Dendritic cell treated with granulocyte-macrophage colony-stimulating factor and Interleukin-4, amounts not matched to agents 40 ng/mL and 50 ng/mL, for 4 days (primary cell): Measurements from ENCODE around the gene DVL3.

Source experiments
- H3K27ac Mint-ChIP-seq: one replicate; pipeline ENCODE4 v1.8.0; 2022; ENCODE audit warnings: mild to moderate bottlenecking, mixed read lengths
- H3K27me3 Mint-ChIP-seq: one replicate; pipeline ENCODE4 v1.8.0; 2022; ENCODE audit warnings: mild to moderate bottlenecking, mixed read lengths
- H3K36me3 Mint-ChIP-seq: one replicate; pipeline ENCODE4 v1.8.0; 2022; ENCODE audit warnings: low read depth, mixed read lengths
- H3K4me1 Mint-ChIP-seq: one replicate; pipeline ENCODE4 v1.8.0; 2022; ENCODE audit warnings: low read depth, mixed read lengths
- H3K4me3 Mint-ChIP-seq: one replicate; pipeline ENCODE4 v1.8.0; 2022; ENCODE audit warnings: mild to moderate bottlenecking, moderate library complexity, mixed read lengths
- H3K9me3 Mint-ChIP-seq: one replicate; pipeline ENCODE4 v1.8.0; 2022; ENCODE audit warnings: mixed read lengths
- intact Hi-C: fragments of 100-400 bp; cut with micrococcal nuclease; formaldehyde crosslinking; loops from one replicate; pipeline ENCODE4 v1.15.0; 2022

Gene DVL3

GRCh38 chr3:184188080-184188479, 32.9 kb downstream of the DVL3 start:
- H3K4me3 Mint-ChIP-seq, result no peak overlapping the region
- no peaks in the 10 kb centered on the region for H3K27me3 Mint-ChIP-seq
- no peaks in the 10 kb centered on the region for H3K9me3 Mint-ChIP-seq
- intact Hi-C loops, result loop anchor here (5.0 kb wide), 1 partner anchor 109 kb away; the partner anchor contains the start of gene PSMD2
- no peak overlapping the region for H3K27ac Mint-ChIP-seq
- peaks cover 97% of the 10 kb centered on the region for H3K36me3 Mint-ChIP-seq
- peaks cover 58% of the 10 kb centered on the region for H3K4me1 Mint-ChIP-seq

DNA sequence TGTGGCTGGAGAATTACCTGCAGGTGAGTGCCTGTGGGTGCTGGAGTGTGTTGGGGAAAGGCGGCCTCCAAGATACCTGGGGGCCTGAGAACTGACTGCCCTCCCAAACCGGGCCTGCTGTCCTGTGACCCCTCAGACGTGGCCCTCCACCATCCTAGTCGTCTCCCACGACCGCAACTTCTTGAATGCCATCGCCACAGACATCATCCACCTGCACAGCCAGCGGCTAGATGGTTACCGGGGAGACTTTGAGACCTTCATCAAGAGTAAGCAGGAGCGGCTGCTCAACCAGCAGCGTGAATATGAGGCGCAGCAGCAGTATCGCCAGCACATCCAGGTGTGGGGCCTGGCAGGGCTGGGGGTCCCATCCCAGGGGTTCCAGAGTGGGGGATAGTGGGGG, 34.2 kb downstream of the DVL3 start:
- Mint-ChIP-seq H3K4me3 (no peak overlapping the region), H3K27ac (no peak overlapping the region), H3K36me3 (peaks cover 97% of the 10 kb centered on the region), H3K27me3 (no peaks in the 10 kb centered on the region), H3K4me1 (peaks cover 45% of the 10 kb centered on the region), H3K9me3 (no peaks in the 10 kb centered on the region)
- intact Hi-C loops, result loop anchor here (5.0 kb wide), 1 partner anchor 108 kb away; the partner anchor contains the start of gene PSMD2

- Mint-ChIP-seq H3K9me3 (no peaks in the 10 kb centered on the region), H3K4me1 (peaks cover 18% of the 10 kb centered on the region)
Observed at GRCh38 chr3:184192889-184193288, 37.7 kb downstream of the DVL3 start.

GRCh38 chr3:184193991-184194539, 38.9 kb downstream of the DVL3 start:
- intact Hi-C loops, result no loop called here

More at GRCh38 chr3:184192889-184193288, 37.7 kb downstream of the DVL3 start:
- no peaks in the 10 kb centered on the region for H3K27me3 Mint-ChIP-seq
- H3K27ac Mint-ChIP-seq, result no peak overlapping the region
- no peak overlapping the region for H3K4me3 Mint-ChIP-seq
- H3K36me3 Mint-ChIP-seq, result peaks cover 85% of the 10 kb centered on the region
- intact Hi-C loops, result no loop called here

GRCh38 chr3:184196536-184196935, 41.4 kb downstream of the DVL3 start:
- Mint-ChIP-seq H3K4me1 (no peaks in the 10 kb centered on the region), H3K36me3 (peaks cover 48% of the 10 kb centered on the region)

More at GRCh38 chr3:184193991-184194539, 38.9 kb downstream of the DVL3 start:
- Mint-ChIP-seq H3K36me3 (peaks cover 73% of the 10 kb centered on the region), H3K4me1 (peaks cover 6% of the 10 kb centered on the region), H3K9me3 (no peaks in the 10 kb centered on the region), H3K27me3 (no peaks in the 10 kb centered on the region), H3K27ac (no peak overlapping the region), H3K4me3 (no peak overlapping the region)

DNA sequence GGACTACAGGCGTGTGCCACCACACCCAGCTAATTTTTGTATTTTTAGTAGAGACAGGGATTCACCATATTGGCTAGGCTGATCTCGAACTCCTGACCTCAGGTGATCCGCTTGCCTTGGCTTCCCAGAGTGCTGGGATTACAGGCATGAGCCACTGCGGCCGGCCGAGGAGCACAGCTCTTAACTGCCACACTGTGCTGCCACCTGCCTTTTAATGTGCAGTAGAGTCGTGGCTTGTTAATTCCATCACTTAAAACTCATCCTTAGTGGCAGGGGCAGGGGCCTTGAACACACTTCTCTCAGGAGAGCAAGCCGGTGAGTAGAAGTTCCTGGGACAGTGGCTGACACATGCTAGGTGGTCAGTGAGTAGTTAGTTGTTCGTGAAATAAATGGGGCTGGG, 43.3 kb downstream of the DVL3 start:
- intact Hi-C loops, result no loop called here
- Mint-ChIP-seq H3K9me3 (no peaks in the 10 kb centered on the region), H3K36me3 (peaks cover 29% of the 10 kb centered on the region), H3K27ac (no peak overlapping the region), H3K27me3 (peaks cover 4% of the 10 kb centered on the region), H3K4me3 (no peak overlapping the region), H3K4me1 (no peaks in the 10 kb centered on the region)

More at GRCh38 chr3:184196536-184196935, 41.4 kb downstream of the DVL3 start:
- Mint-ChIP-seq H3K9me3 (no peaks in the 10 kb centered on the region), H3K27ac (no peak overlapping the region), H3K27me3 (no peaks in the 10 kb centered on the region), H3K4me3 (no peak overlapping the region)
- intact Hi-C loops, result no loop called here

GRCh38 chr3:184200825-184201224, 45.6 kb downstream of the DVL3 start:
- Mint-ChIP-seq H3K27me3 (peaks cover 11% of the 10 kb centered on the region), H3K4me1 (no peaks in the 10 kb centered on the region), H3K4me3 (no peak overlapping the region), H3K27ac (no peak overlapping the region), H3K9me3 (no peaks in the 10 kb centered on the region), H3K36me3 (peaks cover 5% of the 10 kb centered on the region)
- intact Hi-C loops, result no loop called here

DNA sequence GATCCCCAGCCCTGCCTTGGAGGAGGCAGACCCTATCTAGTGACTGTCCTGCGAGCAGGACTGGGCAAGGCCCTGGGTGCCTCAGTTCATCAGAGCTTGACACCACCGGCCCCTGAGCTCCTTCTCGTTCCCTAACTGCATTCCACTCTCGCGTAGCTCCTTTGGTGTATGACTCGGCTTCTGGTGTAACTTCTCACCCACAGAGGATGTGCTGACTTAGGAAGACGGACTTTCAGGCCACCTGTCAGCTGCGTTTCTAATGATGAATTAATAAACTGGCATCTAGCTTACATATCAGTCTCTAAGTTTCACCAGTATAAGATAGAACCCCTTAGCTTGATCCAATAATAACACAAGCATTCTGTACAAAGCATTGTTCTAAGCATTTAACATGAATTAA, 48.3 kb downstream of the DVL3 start:
- Mint-ChIP-seq H3K4me1 (peaks cover 5% of the 10 kb centered on the region), H3K27me3 (peaks cover 21% of the 10 kb centered on the region), H3K27ac (no peak overlapping the region), H3K9me3 (no peaks in the 10 kb centered on the region), H3K4me3 (no peak overlapping the region), H3K36me3 (no peaks in the 10 kb centered on the region)
- intact Hi-C loops, result no loop called here

- intact Hi-C loops, result no loop called here
- H3K27ac Mint-ChIP-seq, result no peak overlapping the region
- H3K36me3 Mint-ChIP-seq, result no peaks in the 10 kb centered on the region
- H3K27me3 Mint-ChIP-seq, result peaks cover 25% of the 10 kb centered on the region
- H3K4me3 Mint-ChIP-seq, result no peak overlapping the region
- H3K4me1 Mint-ChIP-seq, result peaks cover 5% of the 10 kb centered on the region
- no peaks in the 10 kb centered on the region for H3K9me3 Mint-ChIP-seq
Observed at GRCh38 chr3:184209146-184209923, 54.2 kb downstream of the DVL3 start.

DNA sequence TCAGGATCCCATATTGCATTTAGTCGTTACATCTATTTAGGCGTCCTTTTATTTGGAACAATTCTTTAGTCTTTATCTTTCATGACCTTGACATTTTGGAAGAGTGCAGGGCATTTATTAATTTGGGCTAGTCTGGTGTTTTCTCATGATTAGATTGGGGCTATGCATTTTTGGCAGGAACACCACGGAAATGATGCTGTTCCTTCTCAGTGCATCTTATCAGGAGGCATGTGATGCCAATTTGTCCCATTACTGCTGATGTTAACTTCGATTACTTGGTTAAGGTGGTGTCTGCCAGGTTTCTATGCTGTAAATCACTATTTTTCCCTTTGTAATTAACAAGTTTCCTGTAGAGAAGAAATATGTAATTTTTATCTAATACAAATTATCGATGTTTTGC, 56.1 kb downstream of the DVL3 start:
- H3K27ac Mint-ChIP-seq, result no peak overlapping the region
- no peaks in the 10 kb centered on the region for H3K9me3 Mint-ChIP-seq
- peaks cover 5% of the 10 kb centered on the region for H3K4me1 Mint-ChIP-seq
- no peak overlapping the region for H3K4me3 Mint-ChIP-seq
- no peaks in the 10 kb centered on the region for H3K36me3 Mint-ChIP-seq
- peaks cover 27% of the 10 kb centered on the region for H3K27me3 Mint-ChIP-seq
- intact Hi-C loops, result no loop called here

GRCh38 chr3:184211718-184212117, 56.5 kb downstream of the DVL3 start:
- H3K27me3 Mint-ChIP-seq, result peaks cover 23% of the 10 kb centered on the region
- H3K4me1 Mint-ChIP-seq, result peaks cover 4% of the 10 kb centered on the region
- no peaks in the 10 kb centered on the region for H3K36me3 Mint-ChIP-seq
- intact Hi-C loops, result no loop called here
- no peak overlapping the region for H3K4me3 Mint-ChIP-seq
- no peak overlapping the region for H3K27ac Mint-ChIP-seq
- no peaks in the 10 kb centered on the region for H3K9me3 Mint-ChIP-seq

DNA sequence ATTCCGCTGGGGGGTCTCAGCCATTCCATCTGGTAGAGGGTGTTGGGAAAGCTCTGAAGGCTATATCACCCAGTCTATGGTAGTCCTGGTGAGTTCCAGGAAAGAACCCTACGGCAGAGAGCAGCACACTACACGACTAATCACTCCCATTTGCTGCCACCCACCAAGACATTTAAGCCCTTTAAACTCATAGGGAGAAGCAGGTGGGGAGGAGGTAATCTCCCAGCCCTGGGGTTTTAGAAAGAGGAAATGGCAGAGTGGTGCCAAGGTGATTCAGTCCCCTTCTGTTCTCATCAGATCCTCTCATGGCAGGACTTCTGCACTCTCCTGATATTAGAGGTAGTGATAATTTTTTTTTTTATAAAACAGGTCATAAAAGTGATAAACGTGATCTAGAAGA, 63.6 kb downstream of the DVL3 start:
- Mint-ChIP-seq H3K27ac (no peak overlapping the region), H3K4me3 (no peak overlapping the region), H3K4me1 (no peaks in the 10 kb centered on the region), H3K27me3 (peaks cover 32% of the 10 kb centered on the region), H3K9me3 (no peaks in the 10 kb centered on the region), H3K36me3 (no peaks in the 10 kb centered on the region)
- intact Hi-C loops, result no loop called here

DNA sequence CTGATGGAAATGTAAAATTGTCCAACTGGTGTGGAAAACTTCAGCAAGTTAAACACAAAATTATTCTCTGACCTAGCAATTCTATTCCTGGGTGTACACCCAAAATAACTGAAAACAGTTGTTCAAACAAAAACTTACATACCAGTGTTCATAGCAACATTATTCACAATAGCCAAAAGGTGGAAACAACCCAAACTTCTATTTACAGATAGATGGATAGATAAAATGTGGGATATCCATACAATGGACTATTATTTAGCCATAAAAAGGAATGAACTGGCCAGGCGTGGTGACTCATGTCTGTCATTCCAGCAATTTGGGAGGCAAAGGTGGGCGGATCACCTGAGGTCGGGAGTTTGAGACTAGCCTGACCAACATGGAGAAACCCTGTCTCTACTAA, 67.3 kb downstream of the DVL3 start:
- Mint-ChIP-seq H3K4me1 (no peaks in the 10 kb centered on the region), H3K9me3 (no peaks in the 10 kb centered on the region), H3K36me3 (no peaks in the 10 kb centered on the region), H3K27me3 (peaks cover 45% of the 10 kb centered on the region), H3K27ac (no peak overlapping the region), H3K4me3 (no peak overlapping the region)
- intact Hi-C loops, result no loop called here
